HuH-7.5 (cell line): Measurements from ENCODE around the gene AP1B1.
A peak's percentile ranks its signal among the peaks of the same experiment; 100 is the strongest.
"Not testable (repeated sequence)": the region's sequence is repeated elsewhere in the genome, so short reads cannot be mapped to it uniquely, and the experiment has no call there.

Source experiments
- DNase-seq: peaks from one replicate; pipeline ENCODE4 v3.0.0; 2011; ENCODE audit warnings: low spot score

Gene AP1B1

DNA sequence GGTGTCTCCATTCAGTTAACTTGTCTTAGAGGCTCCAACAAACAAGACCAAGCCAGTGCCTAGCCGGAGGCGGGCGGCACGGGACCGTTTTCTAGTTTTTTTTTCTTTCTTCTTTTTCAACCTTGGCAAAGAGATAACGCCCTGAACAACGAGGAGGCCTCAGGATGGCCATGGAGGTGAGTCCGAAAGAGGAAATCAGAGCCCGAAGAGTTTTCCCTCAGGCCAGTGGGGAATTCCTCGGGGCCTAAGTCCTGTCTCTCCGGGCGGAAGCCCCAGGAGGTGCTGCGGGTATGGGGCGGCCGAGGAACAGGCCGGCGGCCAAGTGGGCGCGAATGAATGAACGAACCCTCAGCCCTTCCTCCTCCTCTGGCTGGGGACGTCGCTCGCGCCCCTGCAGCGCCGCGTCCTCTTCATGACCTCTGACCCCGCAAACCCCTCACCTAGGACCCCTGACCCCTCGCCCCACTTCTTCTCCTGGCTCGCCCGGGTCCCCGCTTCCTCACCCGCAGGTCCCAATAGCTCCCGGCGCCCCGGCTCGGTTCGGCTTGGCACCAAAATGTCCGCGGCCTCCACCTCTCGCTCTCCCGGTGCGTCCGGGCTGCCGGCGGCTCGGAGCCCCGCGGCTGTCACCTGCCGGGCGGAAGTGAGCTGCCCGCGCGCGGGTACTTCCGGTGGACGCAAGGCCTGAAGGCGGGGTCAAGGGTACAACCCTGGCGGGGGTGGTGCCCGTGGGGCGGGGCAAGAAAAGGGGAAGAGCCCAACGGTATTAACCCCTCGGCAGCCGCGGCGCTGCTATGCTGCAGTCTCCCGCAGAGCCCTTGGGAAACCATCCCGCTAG, at the start of gene AP1B1:
Gene AP1B1, minus strand, starts transcription at position 650 of the 838 bp plus-strand sequence. CDS start 21,327 bp downstream, outside the sequence.
- peak; percentile 93 for DNase-seq

DNA sequence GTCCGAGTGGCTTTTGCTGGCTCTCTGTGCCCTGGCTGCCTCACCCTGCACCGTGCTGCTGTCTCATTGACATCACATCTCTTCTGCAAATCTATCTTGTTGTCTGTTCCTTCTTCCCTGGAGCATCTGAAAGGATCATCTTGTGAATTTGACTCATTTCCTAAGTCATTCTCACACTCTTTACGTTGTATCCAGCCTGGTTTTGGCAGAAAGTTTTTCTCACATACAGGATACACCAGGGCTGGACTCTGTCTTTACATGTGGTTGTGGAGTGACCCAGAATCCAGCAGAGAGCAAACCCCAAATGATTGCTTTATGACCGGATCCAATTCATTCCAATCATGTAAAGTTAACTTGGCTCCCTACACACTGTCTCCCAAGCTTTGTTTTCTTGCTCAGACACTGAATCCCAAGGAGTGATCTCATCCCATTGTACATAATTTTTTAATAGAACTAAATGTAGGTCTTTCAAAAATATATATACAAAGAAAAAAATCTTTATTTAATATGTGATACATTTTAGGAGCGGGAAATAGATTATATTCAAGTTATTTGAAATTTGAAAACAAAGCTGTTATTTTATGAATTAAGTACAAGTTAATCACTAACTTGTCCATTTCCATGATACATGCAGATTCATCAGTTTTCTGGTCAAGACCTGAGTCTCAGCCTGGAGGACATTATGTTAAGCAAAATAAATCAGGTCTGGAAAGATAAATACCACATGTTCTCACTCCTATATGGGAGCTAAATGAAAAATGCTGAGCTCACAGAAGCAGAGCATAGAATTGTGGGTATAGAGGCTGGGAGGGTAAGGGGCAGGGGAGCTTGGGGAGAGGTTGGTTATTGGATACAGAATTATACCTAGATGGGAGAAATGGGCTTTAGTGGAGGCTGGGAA, 47.1 kb upstream of the AP1B1 start:
- DNase-seq = no peak

DNA sequence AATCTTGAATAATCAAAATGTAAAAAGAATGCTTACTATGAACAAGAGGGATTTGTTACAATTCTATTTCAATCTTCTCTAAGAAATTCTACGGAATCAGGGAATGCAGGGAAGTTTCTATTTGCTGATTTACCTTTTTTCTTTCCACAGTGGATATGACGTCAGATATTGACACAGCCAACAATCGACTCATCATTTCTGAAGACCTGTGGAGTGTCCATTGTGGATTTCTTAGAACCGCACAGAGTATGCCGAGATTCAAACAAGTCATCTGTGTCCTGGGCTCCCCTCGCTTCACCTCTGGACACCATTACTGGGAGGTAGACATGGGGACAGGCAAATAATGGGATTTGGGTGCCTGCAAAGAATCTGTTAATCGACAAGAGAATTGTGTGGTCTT, 45.9 kb upstream of the AP1B1 start:
- no peak for DNase-seq

DNA sequence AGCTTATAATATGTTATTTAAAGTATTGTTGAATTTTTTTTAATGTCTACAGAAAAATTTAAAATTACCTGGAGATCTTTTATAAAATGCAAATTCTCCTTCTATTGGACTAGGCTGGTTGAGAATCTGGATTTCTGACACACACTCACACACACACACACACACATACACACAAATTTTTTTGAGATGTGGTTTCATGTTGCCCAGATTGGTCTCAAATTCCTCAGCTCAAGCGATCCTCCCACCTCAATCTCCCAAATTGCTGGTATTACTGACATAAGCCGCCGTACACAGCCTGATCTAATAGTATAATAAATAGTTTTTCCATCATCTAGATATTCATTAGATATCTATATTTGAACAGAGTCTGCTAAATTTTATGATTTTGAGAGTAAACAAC, 45.5 kb upstream of the AP1B1 start:
- DNase-seq = no peak

DNA sequence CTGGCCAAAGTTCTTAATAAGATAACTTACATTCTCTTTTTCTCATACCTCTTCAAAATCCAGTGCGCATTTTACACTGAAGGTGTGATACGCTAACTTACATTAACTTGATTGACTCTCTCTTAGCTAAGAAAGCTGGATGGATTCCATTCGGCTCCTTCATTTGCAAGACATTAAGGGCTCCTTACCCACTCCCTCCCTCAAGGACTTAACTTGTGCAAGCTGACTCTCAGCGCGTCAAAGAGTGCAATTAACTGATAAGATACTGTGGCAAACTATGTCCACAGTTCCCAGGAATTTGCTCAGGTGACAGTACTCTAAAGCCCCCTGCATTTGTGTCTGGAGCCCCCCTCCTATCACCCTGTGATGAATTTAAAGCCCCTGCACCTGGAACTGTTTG, 43.6 kb upstream of the AP1B1 start:
- no peak for DNase-seq

DNA sequence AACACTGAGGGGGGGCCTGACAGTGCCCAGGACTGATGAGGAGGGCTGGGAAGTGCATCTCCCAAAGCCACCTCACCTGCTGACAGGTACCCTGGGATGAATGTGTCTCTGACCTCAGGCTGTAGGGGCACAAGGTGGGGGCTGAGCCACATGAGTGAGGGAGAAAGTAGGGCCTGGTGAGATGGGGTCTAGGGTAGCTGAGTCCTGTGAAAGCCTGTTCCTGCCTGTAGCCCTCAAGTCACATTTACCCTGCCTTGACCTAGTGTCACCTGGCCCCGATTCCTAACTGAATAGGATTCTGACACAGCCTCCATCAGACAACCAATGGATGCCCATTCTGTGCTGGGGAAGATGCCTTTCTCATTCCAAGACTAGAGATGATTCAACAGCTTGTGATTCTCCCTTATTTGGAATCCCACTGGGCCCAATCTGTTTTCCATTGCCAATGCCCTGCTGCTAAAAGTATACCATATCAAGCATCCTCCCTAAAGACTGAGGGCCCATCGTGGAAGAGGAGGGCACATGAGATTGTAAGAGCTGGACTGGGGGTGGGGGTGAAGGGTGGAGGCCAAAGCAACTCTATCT, 38.9 kb upstream of the AP1B1 start:
- DNase-seq = no peak

GRCh38 chr22:29426476-29426875, 38.1 kb upstream of the AP1B1 start:
- no peak for DNase-seq

GRCh38 chr22:29418704-29419103, 30.3 kb upstream of the AP1B1 start:
- not testable (repeated sequence) for DNase-seq

- DNase-seq = not testable (repeated sequence)
Observed at GRCh38 chr22:29414951-29415591, 26.7 kb upstream of the AP1B1 start.

- not testable (repeated sequence) for DNase-seq
Observed at GRCh38 chr22:29412772-29413171, 24.4 kb upstream of the AP1B1 start.

GRCh38 chr22:29411569-29412211, 23.3 kb upstream of the AP1B1 start:
- DNase-seq = not testable (repeated sequence)

- no peak for DNase-seq
Observed at GRCh38 chr22:29408940-29409339, 20.6 kb upstream of the AP1B1 start.

DNA sequence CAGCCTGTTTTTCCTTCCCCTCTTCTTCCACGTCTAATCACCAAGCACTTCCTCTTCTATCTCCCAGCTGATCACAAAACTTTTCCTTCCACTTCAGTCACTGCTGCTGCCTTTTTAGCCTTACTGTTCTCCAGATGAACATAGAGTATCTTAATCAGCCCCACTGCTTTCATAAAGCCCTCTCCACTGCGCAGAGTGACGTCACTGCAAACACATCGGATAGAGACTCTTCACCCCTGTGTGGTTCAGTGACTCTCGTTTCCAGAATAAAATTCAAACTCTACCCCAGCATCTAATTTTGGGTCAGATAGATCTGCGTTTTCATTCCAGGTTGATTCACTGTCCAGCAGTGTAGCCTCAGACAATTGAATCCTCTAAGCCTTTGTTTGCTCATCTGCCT, 13.2 kb upstream of the AP1B1 start:
- DNase-seq = not testable (repeated sequence)

- no peak for DNase-seq
Observed at GRCh38 chr22:29400576-29400975, 12.2 kb upstream of the AP1B1 start.

GRCh38 chr22:29397791-29398190, 9.4 kb upstream of the AP1B1 start:
- no peak for DNase-seq

- DNase-seq = no peak
Observed at GRCh38 chr22:29396126-29396525, 7.8 kb upstream of the AP1B1 start.

GRCh38 chr22:29394931-29395581, 6.7 kb upstream of the AP1B1 start:
- DNase-seq = peak; percentile 84

- peak; percentile 50 for DNase-seq
Observed at GRCh38 chr22:29393019-29393608, 4.7 kb upstream of the AP1B1 start.

- no peak for DNase-seq
Observed at GRCh38 chr22:29391546-29391945, 3.2 kb upstream of the AP1B1 start.

DNA sequence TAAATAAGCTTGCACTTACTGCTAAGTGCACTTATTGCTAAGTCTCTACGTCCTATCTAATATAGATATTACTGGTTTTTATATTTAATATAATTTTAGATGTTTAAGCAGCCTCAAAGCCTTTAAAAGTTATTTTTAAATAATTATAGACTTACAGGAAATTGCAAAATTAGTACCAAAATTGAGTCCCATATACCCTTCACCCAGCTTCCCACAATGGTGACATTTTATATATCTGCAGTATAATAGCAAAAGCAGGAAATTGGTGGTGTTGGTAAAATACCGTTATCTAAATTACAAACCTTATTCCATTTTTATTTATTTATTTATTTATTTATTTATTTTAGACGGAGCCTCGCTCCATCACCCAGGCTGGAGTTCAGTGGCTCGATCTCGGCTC, 1.9 kb upstream of the AP1B1 start:
- DNase-seq = no peak

DNA sequence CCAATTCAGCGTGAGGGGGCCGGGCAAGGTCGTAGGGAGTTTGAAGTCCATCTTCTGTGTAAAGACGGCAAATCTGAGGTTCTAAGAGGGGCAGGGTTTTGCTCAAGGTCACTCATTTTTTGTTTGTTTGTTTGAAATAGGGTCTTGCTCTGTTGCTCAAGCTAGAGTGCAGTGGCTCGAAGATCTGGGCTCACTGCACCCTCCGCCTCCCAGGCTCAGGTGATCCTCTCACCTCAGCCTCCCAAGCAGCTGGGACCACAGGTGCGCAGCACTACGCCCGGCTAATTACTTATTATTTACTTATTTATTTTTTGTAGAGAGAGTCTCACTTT, 355 bp upstream of the AP1B1 start:
- no peak for DNase-seq
